GM18861 (cell line): ENCODE results near the gene KASH5.
"Not testable (repeated sequence)": the region's sequence is repeated elsewhere in the genome, so short reads cannot be mapped to it uniquely, and the experiment has no call there.

Source experiments
- ATAC-seq: cut with Tn5 transposase; IDR thresholded peaks from one replicate; pipeline ENCODE4 v1.9.1; 2021; ENCODE audit not compliant: unreplicated experiment

The KASH5 gene

GRCh38 chr19:49435670-49436069, 47.6 kb downstream of the KASH5 start:
- ATAC-seq: no peak

- ATAC-seq: no peak
These were observed 48.5 kb downstream of the KASH5 start for GRCh38 chr19:49436381-49437017.

GRCh38 chr19:49437231-49437630, 49.2 kb downstream of the KASH5 start:
- no peak for ATAC-seq

GRCh38 chr19:49438261-49438660, 50.2 kb downstream of the KASH5 start:
- ATAC-seq: no peak

GRCh38 chr19:49439836-49440235, 51.8 kb downstream of the KASH5 start:
- no peak for ATAC-seq

GRCh38 chr19:49440439-49441209, 52.6 kb downstream of the KASH5 start:
- ATAC-seq: no peak

- ATAC-seq: no peak
These were observed 53.3 kb downstream of the KASH5 start, which contains the start of gene SLC17A7 for GRCh38 chr19:49441210-49441959. TSS of gene SLC17A7 (minus strand) at chr19:49441527. CDS start at chr19:49441379, 148 bp downstream.

- ATAC-seq: no peak
These were observed 53.9 kb downstream of the KASH5 start for GRCh38 chr19:49441960-49442350.

- ATAC-seq: no peak
These were observed 54.3 kb downstream of the KASH5 start for GRCh38 chr19:49442354-49442753.

- no peak for ATAC-seq
These were observed 54.8 kb downstream of the KASH5 start for GRCh38 chr19:49442771-49443365.

- peak; percentile 63 for ATAC-seq
These were observed 55.5 kb downstream of the KASH5 start for GRCh38 chr19:49443366-49444099.

GRCh38 chr19:49444100-49444700, 56.2 kb downstream of the KASH5 start:
- ATAC-seq: not testable (repeated sequence)

GRCh38 chr19:49445997-49446396, 57.9 kb downstream of the KASH5 start:
- ATAC-seq: no peak

- no peak for ATAC-seq
These were observed 59.7 kb downstream of the KASH5 start for GRCh38 chr19:49447485-49448431.

- ATAC-seq: no peak
These were observed 60.4 kb downstream of the KASH5 start for GRCh38 chr19:49448432-49448786.

GRCh38 chr19:49450405-49450804, 62.4 kb downstream of the KASH5 start:
- no peak for ATAC-seq

- ATAC-seq: peak; percentile 62
These were observed 63.6 kb downstream of the KASH5 start, which contains the start of gene PIH1D1 for GRCh38 chr19:49451430-49452181. TSS of gene PIH1D1 (minus strand) at chr19:49451814. CDS start at chr19:49451574, 240 bp downstream.

- ATAC-seq: peak; percentile 77
These were observed 65.1 kb downstream of the KASH5 start, which contains the start of gene ALDH16A1 for GRCh38 chr19:49453013-49453756. TSS of gene ALDH16A1 (plus strand) at chr19:49453225. CDS start at chr19:49453332, 107 bp downstream.
